Ovary (tissue), 3 donors: ENCODE results near the gene SMAD3.

Source experiments
- EP300 ChIP-seq: sonication (generic); formaldehyde crosslinking; IDR thresholded peaks from one replicate; pipeline ENCODE4 v1.6.1; 2017; ENCODE audit warnings: antibody characterized with exemption
- POLR2A ChIP-seq: fragments of 450-650 bp; IDR thresholded peaks from one replicate; pipeline ENCODE4 v1.6.1; 2017; ENCODE audit warnings: antibody characterized with exemption, mild to moderate bottlenecking, moderate library complexity
- TF ChIP-seq, protein P1 (sequence below), 3 donors: fragments of 450-650 bp in 2 of 3; fragments of 200-600 bp in 1 of 3; IDR thresholded peaks; one replicate each; pipeline versions ENCODE4 v1.5.1 to v1.8.0; 2016 to 2022; ENCODE audit warnings: antibody characterized with exemption in 3 of 3, mild to moderate bottlenecking in 1 of 3
- donor health status: DM: no; HTN: no; CAD: no.

GRCh38 chr15:67103869-67104268, 38.5 kb downstream of the SMAD3 start:
- TF ChIP-seq, protein P1, sequence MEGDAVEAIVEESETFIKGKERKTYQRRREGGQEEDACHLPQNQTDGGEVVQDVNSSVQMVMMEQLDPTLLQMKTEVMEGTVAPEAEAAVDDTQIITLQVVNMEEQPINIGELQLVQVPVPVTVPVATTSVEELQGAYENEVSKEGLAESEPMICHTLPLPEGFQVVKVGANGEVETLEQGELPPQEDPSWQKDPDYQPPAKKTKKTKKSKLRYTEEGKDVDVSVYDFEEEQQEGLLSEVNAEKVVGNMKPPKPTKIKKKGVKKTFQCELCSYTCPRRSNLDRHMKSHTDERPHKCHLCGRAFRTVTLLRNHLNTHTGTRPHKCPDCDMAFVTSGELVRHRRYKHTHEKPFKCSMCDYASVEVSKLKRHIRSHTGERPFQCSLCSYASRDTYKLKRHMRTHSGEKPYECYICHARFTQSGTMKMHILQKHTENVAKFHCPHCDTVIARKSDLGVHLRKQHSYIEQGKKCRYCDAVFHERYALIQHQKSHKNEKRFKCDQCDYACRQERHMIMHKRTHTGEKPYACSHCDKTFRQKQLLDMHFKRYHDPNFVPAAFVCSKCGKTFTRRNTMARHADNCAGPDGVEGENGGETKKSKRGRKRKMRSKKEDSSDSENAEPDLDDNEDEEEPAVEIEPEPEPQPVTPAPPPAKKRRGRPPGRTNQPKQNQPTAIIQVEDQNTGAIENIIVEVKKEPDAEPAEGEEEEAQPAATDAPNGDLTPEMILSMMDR (IDR thresholded peaks at IDR 0.05), result no peak
- no peak for TF ChIP-seq POLR2A
- TF ChIP-seq EP300, result no peak
